ENCODE measurements around the gene GNA15. TPM values are rescaled to one million over a fixed set of nuclear protein-coding genes. Genes with fewer than 3 reads are reported as not detected.

Gene GNA15
- total and polyA plus RNA-seq, 2 of the 8 experiments (the other 6 are each of a cell fraction or from before 2014, with no cell fraction given), result 0.26 to 0.45 TPM

DNA sequence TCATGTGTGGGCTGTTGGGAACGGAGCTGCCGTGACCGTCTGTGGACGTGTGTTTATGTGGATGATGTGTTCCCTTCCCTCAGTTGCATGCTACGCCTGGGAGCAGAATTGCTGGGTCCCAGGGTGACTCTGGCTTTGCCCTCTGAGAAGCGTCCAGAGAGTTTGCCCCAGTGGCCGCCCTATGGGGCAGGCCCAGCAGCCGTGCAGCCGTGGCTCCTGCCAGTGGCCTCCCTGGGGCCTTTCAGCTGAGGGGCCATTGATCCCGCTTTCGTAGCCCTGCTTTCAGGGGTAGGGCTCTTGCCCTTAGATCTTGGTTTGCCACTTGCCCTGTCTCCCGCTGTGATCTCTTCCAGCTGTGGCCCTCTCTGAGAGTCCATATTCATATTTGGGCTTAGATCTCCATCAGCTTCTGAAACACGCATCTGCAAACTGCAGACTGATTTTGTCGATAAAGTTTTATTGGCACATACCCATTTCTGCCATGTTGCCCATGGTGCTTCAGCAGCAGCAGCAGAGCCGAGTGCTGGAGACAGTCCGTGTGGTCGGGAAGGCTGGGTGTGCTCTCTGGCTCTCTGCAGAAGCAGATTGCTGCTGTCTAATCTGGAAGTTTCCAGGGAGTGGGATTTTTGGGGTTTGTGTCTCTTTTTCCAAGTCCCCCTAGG lies 24.1 kb upstream of the GNA15 start:
- Histone ChIP-seq H2AK5ac (ENCODE audit: low read depth, low read length) (0 out of 2 replicates have a peak overlapping the region, but pooled peaks have one; percentile 24), H3K79me2 (ENCODE audit: control insufficient read depth in 1 of 2, insufficient read depth in 2 of 2, low read length in 2 of 2) (peaks cover 0 to 18% of the 10 kb centered on the region in 2 experiments; a peak in 3 of 4 replicates), H3K9me3 (ENCODE audit: insufficient read depth in 2 of 2, low read depth in 1 of 2, low read length in 1 of 2) (no peaks in the 10 kb centered on the region), H4K91ac (replicated peaks; ENCODE audit: insufficient read length, low read length) (no peak overlapping the region), H3K79me1 (ENCODE audit: low read depth, low read length) (peaks cover 6% of the 10 kb centered on the region; the same call in 1 of the 2 replicates), H4K5ac (ENCODE audit: insufficient read length, low read depth, low read length) (no peak overlapping the region), H3K9ac (replicated peaks in 1 of 4; ENCODE audit: extremely low read depth in 1 of 4, low read depth in 3 of 4, low read length in 3 of 4) (no peak overlapping the region), H2BK20ac (ENCODE audit: low read length) (no peak overlapping the region), H3K27ac (ENCODE audit: low read depth, low read length) (no peak overlapping the region), H3K4me1 (replicated peaks in 1 of 4; ENCODE audit: control insufficient read depth in 3 of 4, insufficient read depth in 4 of 4, low read length in 3 of 4) (peaks cover 0 to 14% (median 10%) of the 10 kb centered on the region in 4 experiments; a peak in 5 of 7 replicates), H2BK12ac (ENCODE audit: low read depth, low read length) (peak overlapping the region; percentile 50; the same call in 1 of the 2 replicates), H2BK120ac (replicated peaks; ENCODE audit: low read depth, low read length) (no peak overlapping the region), H3K4me2 (ENCODE audit: insufficient read depth in 1 of 2, low read depth in 2 of 2, low read length in 2 of 2) (no peak overlapping the region), H2BK5ac (ENCODE audit: low read depth, low read length) (no peak overlapping the region), H2AFZ (ENCODE audit: low read length) (no peak overlapping the region), H3K27me3 (replicated peaks in 1 of 4; ENCODE audit: control insufficient read depth in 3 of 4, extremely low read depth in 1 of 4, insufficient read depth in 3 of 4, low read length in 3 of 4) (peaks cover 0 to 2% (median 0%) of the 10 kb centered on the region in 4 experiments; a peak in 1 of 7 replicates), H3K4ac (replicated peaks; ENCODE audit: insufficient read length, low read depth, low read length) (no peak overlapping the region), H3K56ac (replicated peaks; ENCODE audit: insufficient read length, low read depth, low read length) (no peak overlapping the region), H3K4me3 (ENCODE audit: extremely low read depth in 1 of 4, insufficient read depth in 2 of 4, low read depth in 3 of 4, low read length in 4 of 4) (no peak overlapping the region), H3K23me2 (ENCODE audit: low read depth, low read length) (no peaks in the 10 kb centered on the region), H4K20me1 (replicated peaks in 1 of 2; ENCODE audit: control insufficient read depth in 1 of 2, insufficient read depth in 2 of 2, low read length in 2 of 2) (peaks cover 6 to 7% of the 10 kb centered on the region in 2 experiments), H3K36me3 (ENCODE audit: control insufficient read depth in 2 of 4, insufficient read depth in 4 of 4, low read length in 3 of 4) (no peaks in the 10 kb centered on the region), H3K23ac (ENCODE audit: insufficient read length) (no peak overlapping the region), H3K18ac (ENCODE audit: extremely low read depth, low read length) (no peak overlapping the region), H4K8ac (ENCODE audit: extremely low read depth, insufficient read depth, low read length) (peak overlapping the region; percentile 45), H2BK15ac (ENCODE audit: low read length) (no peak overlapping the region), H3K14ac (ENCODE audit: insufficient read length) (no peak overlapping the region)
- DNase-seq (ENCODE audit: low read depth in 1 of 2, low spot score in 2 of 2) (no peak), FAIRE-seq (no peak)
- ChIA-PET POLR2A (ENCODE audit: partially characterized antibody) (no interaction called here), CTCF (ENCODE audit: partially characterized antibody) (interaction anchor here (0.5 to 20.0 kb wide), 6 partner anchors 8 to 153 kb away, joined by 4 to 339 read pairs (median 40); no protein-coding TSS in a partner anchor)
- no peak for TF ChIP-seq RNF2 (IDR thresholded peaks at IDR 0.05; ENCODE audit: borderline replicate concordance, low read depth, low read length, missing control alignments, poor library complexity, severe bottlenecking)
- TF ChIP-seq BRCA1 (IDR thresholded peaks at IDR 0.05; ENCODE audit: low read depth, low read length), result no peak
- no peak for TF ChIP-seq JUND (IDR thresholded peaks at IDR 0.05; ENCODE audit: low read length)
- no peak for TF ChIP-seq SP1 (IDR thresholded peaks at IDR 0.05; ENCODE audit: low read depth, low read length)
- TF ChIP-seq CTBP2 (IDR thresholded peaks at IDR 0.05; ENCODE audit: borderline replicate concordance, insufficient read depth, insufficient read length, low read length), result no peak
- 92% methylated on average over 17 of the region's 17 CpGs; no CpG with 5 or more reads in 1 of the 2 experiments for WGBS, 2 experiments (ENCODE audit: extremely low coverage in 1 of 2, insufficient coverage in 1 of 2, insufficient read length in 1 of 2, insufficient replicate concordance in 2 of 2, low coverage in 1 of 2, low lambda C conversion rate in 2 of 2, missing lambda C conversion rate in 1 of 2)
